Activated T-cell treated with anti-CD3 and anti-CD28 coated beads, Interleukin-2, amount 50 U/mL, for 24 hours (primary cell): ENCODE measurements around the gene ME1.
A peak's percentile ranks its signal among the peaks of the same experiment; 100 is the strongest.
"Not testable (repeated sequence)": the region's sequence is repeated elsewhere in the genome, so short reads cannot be mapped to it uniquely, and the experiment has no call there.

Experiments
- DNase-seq: peaks from one replicate; pipeline ENCODE4 v3.0.0-alpha.2; 2020
- H3K27ac Mint-ChIP-seq: 2 replicates; pipeline ENCODE4 v1.8.0; 2020; ENCODE audit warnings: mild to moderate bottlenecking, mixed read lengths
- H3K27me3 Mint-ChIP-seq: 2 replicates; pipeline ENCODE4 v1.8.0; 2020; ENCODE audit warnings: mixed read lengths
- H3K36me3 Mint-ChIP-seq: 2 replicates; pipeline ENCODE4 v1.8.0; 2020; ENCODE audit warnings: low read depth, mixed read lengths
- H3K4me1 Mint-ChIP-seq: 2 replicates; pipeline ENCODE4 v1.8.0; 2020; ENCODE audit warnings: low read depth, mixed read lengths
- H3K4me3 Mint-ChIP-seq: 2 replicates; pipeline ENCODE4 v1.8.0; 2020; ENCODE audit warnings: mild to moderate bottlenecking, moderate library complexity, mixed read lengths
- H3K9me3 Mint-ChIP-seq: 2 replicates; pipeline ENCODE4 v1.8.0; 2020; ENCODE audit warnings: mixed read lengths

The ME1 gene

GRCh38 chr6:83450015-83450414 lies 19.2 kb upstream of the ME1 start:
- H3K27me3 Mint-ChIP-seq, H3K36me3 Mint-ChIP-seq: not testable (repeated sequence)

DNA sequence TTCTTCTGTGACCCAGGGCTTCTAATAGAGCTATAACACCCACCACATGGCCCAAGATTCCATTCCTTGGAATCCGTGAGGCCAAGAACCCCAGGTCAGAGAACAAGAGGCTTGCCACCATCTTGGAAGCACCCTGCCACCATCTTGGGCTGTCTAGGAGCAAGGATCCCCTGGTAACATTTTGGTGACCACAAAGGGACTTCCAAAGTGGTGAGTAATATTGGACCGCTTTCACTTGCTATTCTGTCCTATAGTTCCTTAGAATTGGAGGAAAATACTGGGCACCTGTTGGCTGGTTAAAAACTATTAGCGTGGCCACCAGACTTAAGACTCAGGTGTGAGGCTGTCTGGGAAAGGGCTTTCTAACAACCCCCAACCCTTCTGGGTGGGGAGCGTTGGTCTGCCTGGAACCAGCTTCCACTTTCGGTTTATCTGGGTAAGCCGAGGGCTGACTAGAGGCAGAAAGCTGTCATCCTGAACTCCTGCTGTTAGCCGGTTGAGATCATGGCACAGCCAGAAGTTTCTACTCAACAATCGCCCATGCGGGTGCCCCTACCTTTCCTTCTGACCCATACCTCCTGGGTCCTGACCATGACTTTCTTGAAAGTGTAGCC lies 13.3 kb upstream of the ME1 start:
- not testable (repeated sequence) for H3K9me3 Mint-ChIP-seq, DNase-seq, H3K27me3 Mint-ChIP-seq, H3K4me1 Mint-ChIP-seq, H3K36me3 Mint-ChIP-seq, H3K4me3 Mint-ChIP-seq, H3K27ac Mint-ChIP-seq

More at GRCh38 chr6:83450015-83450414, 19.2 kb upstream of the ME1 start:
- not testable (repeated sequence) for DNase-seq, H3K9me3 Mint-ChIP-seq, H3K27ac Mint-ChIP-seq, H3K4me1 Mint-ChIP-seq, H3K4me3 Mint-ChIP-seq

DNA sequence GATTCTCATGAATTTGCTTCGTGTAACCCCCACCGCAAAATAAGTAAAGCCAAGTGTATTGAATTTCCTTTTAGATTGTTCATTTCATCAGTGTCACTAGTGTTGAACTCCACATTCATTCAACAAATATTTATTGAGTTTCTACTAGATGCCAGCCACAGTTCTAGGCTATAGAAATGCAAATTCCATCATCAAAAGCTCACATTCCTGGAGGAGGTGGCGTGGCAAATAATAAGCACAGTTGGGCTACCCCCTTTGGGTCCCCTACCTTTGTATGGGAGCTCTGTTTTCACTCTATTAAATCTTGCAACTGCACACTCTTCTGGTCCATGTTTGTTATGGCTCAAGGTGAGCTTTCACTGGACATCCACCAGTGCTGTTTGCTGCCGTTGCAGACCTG lies 12.7 kb upstream of the ME1 start:
- Mint-ChIP-seq H3K27ac (no peak overlapping the region), H3K4me3 (no peak overlapping the region), H3K4me1 (no peaks in the 10 kb centered on the region), H3K9me3 (no peaks in the 10 kb centered on the region), H3K36me3 (no peaks in the 10 kb centered on the region), H3K27me3 (peaks cover 5% of the 10 kb centered on the region)
- DNase-seq: no peak

DNA sequence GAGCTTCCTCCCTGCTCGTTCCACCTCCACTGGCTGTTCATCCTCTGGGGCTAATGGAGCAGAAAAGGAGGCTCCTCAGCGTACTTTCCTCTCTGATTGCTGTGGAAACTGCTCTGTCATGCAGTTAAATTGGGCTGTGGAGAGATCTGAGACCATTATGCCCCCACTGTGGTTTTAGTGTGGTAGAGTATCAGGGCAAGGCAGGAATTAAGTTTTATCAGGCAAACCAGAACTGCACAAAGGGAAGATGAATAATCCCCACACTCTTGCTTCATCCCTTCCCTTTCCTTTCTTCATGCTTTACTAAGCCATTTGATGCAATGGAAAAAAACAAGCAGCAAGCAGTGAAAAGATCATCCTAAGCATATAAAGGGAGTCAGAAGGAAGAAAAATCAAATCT lies 11.9 kb upstream of the ME1 start:
- no peaks in the 10 kb centered on the region for H3K36me3 Mint-ChIP-seq
- H3K9me3 Mint-ChIP-seq: no peaks in the 10 kb centered on the region
- no peak overlapping the region for H3K4me3 Mint-ChIP-seq
- peaks cover 5% of the 10 kb centered on the region for H3K27me3 Mint-ChIP-seq
- H3K4me1 Mint-ChIP-seq: no peaks in the 10 kb centered on the region
- no peak overlapping the region for H3K27ac Mint-ChIP-seq
- no peak for DNase-seq

GRCh38 chr6:83439201-83439600 lies 8.3 kb upstream of the ME1 start:
- no peak overlapping the region for H3K4me3 Mint-ChIP-seq
- H3K4me1 Mint-ChIP-seq: no peaks in the 10 kb centered on the region

DNA sequence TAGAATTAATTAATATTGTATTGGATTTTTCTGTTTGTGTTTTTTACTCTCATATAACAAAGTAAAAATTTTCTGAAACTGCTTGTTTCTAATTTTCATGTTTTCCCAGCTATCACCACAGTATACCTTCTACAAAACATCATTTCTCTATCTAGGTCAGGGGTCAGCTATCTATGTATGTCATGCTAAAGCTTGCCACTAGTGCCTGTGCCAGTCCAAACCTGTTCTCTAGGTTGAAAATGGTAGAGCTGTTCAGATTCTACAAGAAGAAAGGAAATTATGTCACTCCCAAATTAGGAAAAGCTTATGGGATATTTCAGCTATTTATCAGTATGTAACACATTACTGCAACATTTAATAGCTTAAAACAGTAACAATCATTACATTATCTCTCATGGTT lies 5.8 kb upstream of the ME1 start:
- no peaks in the 10 kb centered on the region for H3K9me3 Mint-ChIP-seq
- H3K4me3 Mint-ChIP-seq: no peak overlapping the region
- no peaks in the 10 kb centered on the region for H3K4me1 Mint-ChIP-seq
- no peaks in the 10 kb centered on the region for H3K36me3 Mint-ChIP-seq
- H3K27me3 Mint-ChIP-seq: peaks cover 11% of the 10 kb centered on the region
- DNase-seq: no peak
- H3K27ac Mint-ChIP-seq: no peak overlapping the region

More at GRCh38 chr6:83439201-83439600, 8.3 kb upstream of the ME1 start:
- DNase-seq: no peak
- H3K9me3 Mint-ChIP-seq: no peaks in the 10 kb centered on the region
- peaks cover 3% of the 10 kb centered on the region for H3K27me3 Mint-ChIP-seq
- H3K27ac Mint-ChIP-seq: no peak overlapping the region
- H3K36me3 Mint-ChIP-seq: no peaks in the 10 kb centered on the region

GRCh38 chr6:83433177-83433576 lies 2.3 kb upstream of the ME1 start:
- no peaks in the 10 kb centered on the region for H3K36me3 Mint-ChIP-seq
- no peak overlapping the region for H3K4me3 Mint-ChIP-seq
- H3K27me3 Mint-ChIP-seq: peaks cover 40% of the 10 kb centered on the region
- H3K27ac Mint-ChIP-seq: no peak overlapping the region
- H3K4me1 Mint-ChIP-seq: peaks cover 3% of the 10 kb centered on the region
- no peak for DNase-seq
- no peaks in the 10 kb centered on the region for H3K9me3 Mint-ChIP-seq

DNA sequence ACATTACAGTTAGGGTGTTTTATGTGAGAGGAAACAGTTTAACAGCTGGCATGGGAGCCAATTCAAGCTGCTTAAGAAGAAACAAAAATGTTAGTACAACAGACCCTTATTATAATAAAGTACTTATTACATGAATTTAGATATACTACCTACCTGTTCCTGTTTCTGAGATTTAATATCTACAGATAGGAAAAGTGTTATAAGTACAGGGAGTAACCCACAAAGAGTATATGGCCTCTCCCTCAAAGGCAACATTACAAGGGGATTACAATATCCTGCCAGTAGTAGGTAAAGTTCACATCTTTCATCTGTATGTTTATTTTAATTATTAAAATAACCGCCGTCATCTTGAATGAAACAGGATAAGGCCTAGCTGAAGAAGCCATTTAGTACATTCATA lies 1.8 kb upstream of the ME1 start:
- DNase-seq: no peak
- Mint-ChIP-seq H3K27me3 (peaks cover 41% of the 10 kb centered on the region), H3K4me3 (no peak overlapping the region), H3K9me3 (no peaks in the 10 kb centered on the region), H3K27ac (no peak overlapping the region), H3K36me3 (no peaks in the 10 kb centered on the region), H3K4me1 (peaks cover 3% of the 10 kb centered on the region)

- Mint-ChIP-seq H3K4me3 (no peak overlapping the region), H3K27me3 (peaks cover 47% of the 10 kb centered on the region), H3K9me3 (no peaks in the 10 kb centered on the region), H3K27ac (no peak overlapping the region), H3K4me1 (peaks cover 3% of the 10 kb centered on the region), H3K36me3 (no peaks in the 10 kb centered on the region)
- DNase-seq: no peak
Measured at GRCh38 chr6:83431545-83432155, 799 bp upstream of the ME1 start.

DNA sequence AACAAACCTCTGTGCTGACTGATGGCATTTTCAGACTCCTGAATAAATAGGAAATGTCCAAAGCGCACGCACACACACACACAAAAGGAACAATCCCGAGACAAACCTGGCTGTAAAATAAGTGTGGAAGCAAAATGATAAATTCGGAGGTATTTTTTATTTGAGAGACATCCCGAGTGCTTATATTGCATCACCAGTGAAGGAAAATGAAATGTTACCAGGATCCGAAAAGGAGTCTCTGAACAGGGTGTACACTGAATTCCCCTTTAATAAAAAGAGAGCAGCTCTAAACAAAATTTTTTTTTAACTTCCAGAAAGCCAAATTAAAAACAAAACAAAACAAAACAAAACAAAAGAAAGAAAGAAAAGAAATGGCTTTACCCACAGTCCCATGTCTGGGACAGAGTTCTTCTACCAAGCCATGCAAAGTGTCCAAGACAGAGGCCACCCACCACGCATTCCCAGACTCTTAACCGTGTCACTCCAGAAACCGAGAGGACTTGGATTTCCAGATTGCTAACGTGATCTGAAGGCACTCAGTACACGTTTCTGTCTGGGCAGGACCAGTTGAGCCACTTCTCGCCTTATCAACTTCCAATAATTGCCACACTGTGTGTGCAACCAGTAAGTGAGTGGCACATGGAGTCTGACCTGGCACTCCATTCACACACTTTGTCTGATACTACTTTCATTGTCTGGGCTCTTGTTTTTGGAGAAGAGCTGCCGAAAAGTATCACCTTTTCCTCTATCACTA lies 817 bp downstream of the ME1 start:
- DNase-seq: no peak
- H3K27ac Mint-ChIP-seq: no peak overlapping the region
- H3K36me3 Mint-ChIP-seq: no peaks in the 10 kb centered on the region
- H3K27me3 Mint-ChIP-seq: peaks cover 44% of the 10 kb centered on the region
- peaks cover 3% of the 10 kb centered on the region for H3K4me1 Mint-ChIP-seq
- peaks cover 5% of the 10 kb centered on the region for H3K9me3 Mint-ChIP-seq
- H3K4me3 Mint-ChIP-seq: peak overlapping the region; percentile 18

GRCh38 chr6:83429269-83429668 lies 1.6 kb downstream of the ME1 start:
- peaks cover 8% of the 10 kb centered on the region for H3K9me3 Mint-ChIP-seq
- DNase-seq: no peak
- no peaks in the 10 kb centered on the region for H3K36me3 Mint-ChIP-seq
- H3K4me3 Mint-ChIP-seq: no peak overlapping the region
- H3K27me3 Mint-ChIP-seq: peaks cover 44% of the 10 kb centered on the region
- peaks cover 3% of the 10 kb centered on the region for H3K4me1 Mint-ChIP-seq
- H3K27ac Mint-ChIP-seq: no peak overlapping the region

DNA sequence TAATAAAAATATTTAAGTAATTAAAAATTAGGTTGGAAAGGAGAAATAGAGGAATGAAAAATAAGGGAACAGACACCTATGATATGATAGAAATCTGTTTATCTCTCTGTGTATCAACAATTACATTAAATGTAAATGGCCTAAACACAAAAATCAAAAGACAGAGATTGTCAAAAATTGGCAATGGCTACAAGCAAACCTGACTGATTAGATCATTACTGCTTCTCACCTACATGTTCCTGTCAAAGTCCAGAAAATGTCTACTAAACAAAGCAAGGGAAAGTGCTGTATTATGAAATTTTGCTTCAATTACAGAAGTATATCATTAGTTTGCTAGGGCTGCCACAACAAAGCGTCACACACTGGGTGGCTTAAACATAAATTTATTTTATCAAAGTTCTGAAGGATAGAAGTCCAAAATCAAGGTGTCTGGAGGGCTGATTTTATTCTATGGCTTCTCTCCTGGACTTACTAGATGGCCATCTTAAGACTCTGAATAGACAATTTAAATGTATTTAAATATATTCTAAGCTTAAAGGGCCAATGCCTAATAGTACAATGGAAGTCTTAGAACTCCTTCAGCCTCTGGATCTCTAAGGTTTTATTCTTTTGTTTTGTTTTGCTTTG lies 6.3 kb downstream of the ME1 start:
- Mint-ChIP-seq H3K27ac (no peak overlapping the region), H3K36me3 (no peaks in the 10 kb centered on the region), H3K9me3 (peaks cover 17% of the 10 kb centered on the region), H3K4me1 (no peaks in the 10 kb centered on the region), H3K4me3 (no peak overlapping the region), H3K27me3 (peaks cover 18% of the 10 kb centered on the region)
- DNase-seq: no peak

GRCh38 chr6:83417880-83418663 lies 12.8 kb downstream of the ME1 start:
- Mint-ChIP-seq H3K27ac (no peak overlapping the region), H3K4me1 (no peaks in the 10 kb centered on the region), H3K9me3 (peaks cover 7% of the 10 kb centered on the region), H3K4me3 (no peak overlapping the region), H3K36me3 (no peaks in the 10 kb centered on the region), H3K27me3 (no peaks in the 10 kb centered on the region)
- DNase-seq: no peak

GRCh38 chr6:83413068-83413467 lies 17.8 kb downstream of the ME1 start:
- Mint-ChIP-seq H3K4me3 (no peak overlapping the region), H3K27me3 (no peaks in the 10 kb centered on the region), H3K36me3 (no peaks in the 10 kb centered on the region), H3K9me3 (peaks cover under 1% of the 10 kb centered on the region), H3K27ac (no peak overlapping the region), H3K4me1 (no peaks in the 10 kb centered on the region)
- no peak for DNase-seq
